ENCODE results near the gene CTNNA3. TPM values are rescaled to one million over a fixed set of nuclear protein-coding genes. Genes with fewer than 3 reads are reported as not detected.

CTNNA3 gene
- polyA plus RNA-seq, 1 experiment = 0.26 TPM

DNA sequence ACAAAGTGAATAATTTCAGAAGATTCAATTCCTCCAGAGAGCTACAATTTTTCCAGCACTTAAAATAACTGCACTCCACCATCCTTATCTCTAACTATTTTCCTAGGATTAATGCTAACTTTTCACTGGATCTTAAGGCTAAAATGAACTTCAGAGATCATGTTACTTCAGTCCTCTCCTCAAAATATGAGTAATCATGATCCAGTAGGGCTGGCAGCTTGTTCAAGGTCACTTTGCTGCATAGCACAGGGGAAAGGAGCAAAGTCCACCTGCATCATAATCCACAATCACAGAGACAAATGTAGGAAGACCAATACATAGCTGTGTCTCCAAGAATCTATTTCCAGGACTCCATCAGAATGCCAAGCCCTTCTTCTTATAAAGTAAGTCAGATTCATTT is 619.9 kb downstream of the CTNNA3 start:
- no peak for DNase-seq (ENCODE audit: low read depth, low spot score)
- no peak overlapping the region for H3K27ac ChIP-seq (ENCODE audit: low read depth, low read length)
- H3K4me3 ChIP-seq (ENCODE audit: low read depth, low read length) = no peak overlapping the region
- ChIA-PET POLR2A (no interaction called here), CTCF (interaction anchor here (0.9 kb wide), 1 partner anchor 704 kb away, joined by 3 read pairs; no protein-coding TSS in a partner anchor)
- no peaks in the 10 kb centered on the region for H3K27me3 ChIP-seq (ENCODE audit: control insufficient read depth, insufficient read depth, low read length)
- no peaks in the 10 kb centered on the region for H3K9me3 ChIP-seq (ENCODE audit: control insufficient read depth, insufficient read depth, low read length)
- TF ChIP-seq, protein P1, sequence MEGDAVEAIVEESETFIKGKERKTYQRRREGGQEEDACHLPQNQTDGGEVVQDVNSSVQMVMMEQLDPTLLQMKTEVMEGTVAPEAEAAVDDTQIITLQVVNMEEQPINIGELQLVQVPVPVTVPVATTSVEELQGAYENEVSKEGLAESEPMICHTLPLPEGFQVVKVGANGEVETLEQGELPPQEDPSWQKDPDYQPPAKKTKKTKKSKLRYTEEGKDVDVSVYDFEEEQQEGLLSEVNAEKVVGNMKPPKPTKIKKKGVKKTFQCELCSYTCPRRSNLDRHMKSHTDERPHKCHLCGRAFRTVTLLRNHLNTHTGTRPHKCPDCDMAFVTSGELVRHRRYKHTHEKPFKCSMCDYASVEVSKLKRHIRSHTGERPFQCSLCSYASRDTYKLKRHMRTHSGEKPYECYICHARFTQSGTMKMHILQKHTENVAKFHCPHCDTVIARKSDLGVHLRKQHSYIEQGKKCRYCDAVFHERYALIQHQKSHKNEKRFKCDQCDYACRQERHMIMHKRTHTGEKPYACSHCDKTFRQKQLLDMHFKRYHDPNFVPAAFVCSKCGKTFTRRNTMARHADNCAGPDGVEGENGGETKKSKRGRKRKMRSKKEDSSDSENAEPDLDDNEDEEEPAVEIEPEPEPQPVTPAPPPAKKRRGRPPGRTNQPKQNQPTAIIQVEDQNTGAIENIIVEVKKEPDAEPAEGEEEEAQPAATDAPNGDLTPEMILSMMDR (IDR thresholded peaks at IDR 0.05; ENCODE audit: low read depth, low read length) = no peak

DNA sequence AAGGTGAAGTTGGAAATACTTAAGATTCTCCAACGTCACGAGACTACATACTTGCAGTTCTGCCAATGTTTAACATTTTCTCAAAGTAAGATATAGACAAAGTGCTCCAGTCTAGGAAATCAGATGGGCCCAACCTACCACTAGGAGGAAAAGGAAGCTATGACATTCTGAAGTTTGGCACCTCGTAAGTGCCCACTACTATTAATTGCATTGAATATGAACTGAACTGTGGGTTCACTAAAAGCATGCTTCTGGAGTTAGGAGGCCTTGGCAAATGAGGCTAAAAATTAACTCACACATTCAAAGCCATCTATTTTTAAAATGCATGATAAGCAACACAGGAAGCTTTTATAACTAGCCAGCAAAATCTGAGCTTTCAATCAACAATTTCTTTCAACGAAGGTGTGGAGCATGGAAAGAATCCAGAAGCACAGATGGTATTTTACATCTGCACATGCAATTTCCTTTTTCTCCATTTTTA is 620.5 kb downstream of the CTNNA3 start:
- Histone ChIP-seq H3K27me3 (ENCODE audit: control insufficient read depth, insufficient read depth, low read length) (no peaks in the 10 kb centered on the region), H3K27ac (ENCODE audit: low read depth, low read length) (no peak overlapping the region), H3K9me3 (ENCODE audit: control insufficient read depth, insufficient read depth, low read length) (no peaks in the 10 kb centered on the region), H3K4me3 (ENCODE audit: low read depth, low read length) (no peak overlapping the region)
- ChIA-PET CTCF (interaction anchor here (0.9 kb wide), 1 partner anchor 704 kb away, joined by 3 read pairs; no protein-coding TSS in a partner anchor), POLR2A (no interaction called here)
- TF ChIP-seq, protein P1 (IDR thresholded peaks at IDR 0.05; ENCODE audit: low read depth, low read length) = no peak
- DNase-seq (ENCODE audit: low read depth, low spot score) = no peak

DNA sequence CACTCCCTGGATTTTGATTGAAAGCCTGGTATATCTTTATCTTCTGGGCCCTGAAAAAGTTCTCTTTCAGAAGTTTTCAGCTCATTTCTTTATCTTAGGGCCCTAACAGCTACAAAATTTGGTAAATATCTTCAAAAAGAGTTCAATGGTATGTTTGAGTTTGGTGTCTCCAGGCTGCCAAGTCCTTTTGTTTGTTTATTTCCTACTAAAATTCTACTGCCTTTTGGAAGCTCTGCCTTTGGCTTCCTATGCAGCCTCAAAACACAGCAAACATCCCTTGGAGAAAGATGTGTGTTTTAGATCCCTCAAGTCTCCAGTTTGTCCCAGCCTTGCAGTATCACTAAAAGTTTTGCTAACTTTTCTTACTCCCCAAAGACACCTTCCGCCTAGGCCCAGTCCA is 623.3 kb downstream of the CTNNA3 start:
- ChIA-PET POLR2A (no interaction called here), CTCF (no interaction called here)
- Histone ChIP-seq H3K27ac (ENCODE audit: low read depth, low read length) (no peak overlapping the region), H3K27me3 (ENCODE audit: control insufficient read depth, insufficient read depth, low read length) (no peaks in the 10 kb centered on the region), H3K4me3 (ENCODE audit: low read depth, low read length) (no peak overlapping the region), H3K9me3 (ENCODE audit: control insufficient read depth, insufficient read depth, low read length) (no peaks in the 10 kb centered on the region)
- TF ChIP-seq, protein P1 (IDR thresholded peaks at IDR 0.05; ENCODE audit: low read depth, low read length) = no peak
- no peak for DNase-seq (ENCODE audit: low read depth, low spot score)

DNA sequence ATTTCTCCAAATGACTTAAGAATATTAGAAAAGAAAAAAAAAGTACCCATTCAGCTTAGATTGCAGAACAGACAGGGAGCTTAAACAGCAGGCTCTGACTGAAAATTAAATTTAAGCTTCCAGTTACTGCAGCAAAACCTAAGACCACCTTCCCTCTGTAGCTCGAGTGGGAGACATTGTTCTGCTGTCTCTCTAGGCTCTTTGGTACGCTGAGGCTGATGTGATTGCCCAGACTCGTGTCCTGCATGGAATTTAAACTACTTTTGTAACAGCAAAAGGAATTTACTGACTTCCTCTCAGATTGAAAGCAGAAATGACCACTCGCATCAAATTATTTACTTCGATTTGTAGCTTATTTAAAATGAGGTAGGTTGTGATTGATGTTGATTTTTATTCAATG is 645.6 kb downstream of the CTNNA3 start:
- TF ChIP-seq, protein P1 (IDR thresholded peaks at IDR 0.05; ENCODE audit: low read depth, low read length) = no peak

DNA sequence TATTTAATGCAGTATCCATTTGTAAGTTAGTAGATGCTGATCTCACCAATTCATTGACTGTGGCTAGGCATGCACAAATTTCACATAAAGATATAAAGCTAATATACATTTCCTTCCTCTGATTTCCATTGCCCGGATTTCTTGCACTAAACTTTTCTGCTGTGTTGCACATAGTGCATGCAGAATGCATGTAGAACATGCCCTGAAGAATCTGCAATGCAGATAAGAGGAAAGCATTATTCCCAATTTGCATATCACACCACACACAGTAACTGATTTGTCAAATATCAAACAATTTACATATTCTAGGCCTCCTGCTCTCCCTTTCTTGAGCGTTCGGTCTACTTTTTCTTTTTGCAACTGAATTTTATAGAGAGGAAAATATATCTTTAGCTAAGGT is 646.0 kb downstream of the CTNNA3 start:
- Histone ChIP-seq H3K27me3 (ENCODE audit: control insufficient read depth, insufficient read depth, low read length) (no peaks in the 10 kb centered on the region), H3K9me3 (ENCODE audit: control insufficient read depth, insufficient read depth, low read length) (no peaks in the 10 kb centered on the region), H3K4me3 (ENCODE audit: low read depth, low read length) (no peak overlapping the region), H3K27ac (ENCODE audit: low read depth, low read length) (no peak overlapping the region)
- ChIA-PET POLR2A (no interaction called here), CTCF (no interaction called here)
- DNase-seq (ENCODE audit: low read depth, low spot score) = no peak
- TF ChIP-seq, protein P1 (IDR thresholded peaks at IDR 0.05; ENCODE audit: low read depth, low read length) = no peak

More for the DNA sequence above, 645.6 kb downstream of the CTNNA3 start:
- no peaks in the 10 kb centered on the region for H3K27me3 ChIP-seq (ENCODE audit: control insufficient read depth, insufficient read depth, low read length)
- ChIA-PET CTCF (no interaction called here), POLR2A (no interaction called here)
- H3K9me3 ChIP-seq (ENCODE audit: control insufficient read depth, insufficient read depth, low read length) = no peaks in the 10 kb centered on the region
- no peak overlapping the region for H3K4me3 ChIP-seq (ENCODE audit: low read depth, low read length)
- H3K27ac ChIP-seq (ENCODE audit: low read depth, low read length) = no peak overlapping the region
- no peak for DNase-seq (ENCODE audit: low read depth, low spot score)
